HCT116 (cell line): ENCODE measurements around the gene HARS2.

Source experiments
- CEBPB ChIP-seq: IDR thresholded peaks from 2 replicates; pipeline ENCODE4 v1.6.1; 2012; ENCODE audit warnings: low read depth
- ELF1 ChIP-seq: IDR thresholded peaks from 2 replicates; pipeline ENCODE4 v1.6.1; 2012; ENCODE audit warnings: low read depth, borderline replicate concordance
- EZH2 ChIP-seq: fragments of 200-600 bp; sonication (generic); IDR thresholded peaks from 2 replicates; pipeline ENCODE4 v1.6.1; 2017; ENCODE audit warnings: antibody characterized with exemption, mixed run types
- EZH2phosphoT487 ChIP-seq: fragments of 200-600 bp; IDR thresholded peaks from 2 replicates; pipeline ENCODE4 v1.6.1; 2018; ENCODE audit warnings: antibody characterized with exemption, borderline replicate concordance
- RAD21 ChIP-seq: IDR thresholded peaks from 2 replicates; pipeline ENCODE4 v1.6.1; 2012; ENCODE audit warnings: low read depth, mild to moderate bottlenecking
- SRF ChIP-seq: IDR thresholded peaks from 2 replicates; pipeline ENCODE4 v1.6.1; 2012; ENCODE audit warnings: low read depth
- ZNF274 ChIP-seq: fragments of 200-500 bp; sonication (Bioruptor generic); IDR thresholded peaks from 2 replicates; pipeline ENCODE4 v1.6.1; 2014; ENCODE audit warnings: mild to moderate bottlenecking, low read depth, low read length, inconsistent platforms
- TF ChIP-seq, protein P1 (sequence below), 3 experiments: fragments of 200-600 bp in 1 of 3; sonication (generic) in 1 of 3; IDR thresholded peaks in 2 of 3; conservative IDR thresholded peaks in 1 of 3; 2 replicates each; pipeline ENCODE4 v1.5.1; 2012 to 2017; ENCODE audit warnings: low read depth in 2 of 3, low read length in 2 of 3, antibody characterized with exemption in 1 of 3, borderline replicate concordance in 1 of 3, control low read depth in 1 of 3, mild to moderate bottlenecking in 1 of 3, mixed read lengths in 1 of 3, mixed run types in 1 of 3, moderate library complexity in 1 of 3; ENCODE audit not compliant: insufficient read depth in 1 of 3
- TF ChIP-seq, protein P2 (sequence below): IDR thresholded peaks from 2 replicates; pipeline ENCODE4 v1.6.1; 2012; ENCODE audit warnings: low read depth

DNA sequence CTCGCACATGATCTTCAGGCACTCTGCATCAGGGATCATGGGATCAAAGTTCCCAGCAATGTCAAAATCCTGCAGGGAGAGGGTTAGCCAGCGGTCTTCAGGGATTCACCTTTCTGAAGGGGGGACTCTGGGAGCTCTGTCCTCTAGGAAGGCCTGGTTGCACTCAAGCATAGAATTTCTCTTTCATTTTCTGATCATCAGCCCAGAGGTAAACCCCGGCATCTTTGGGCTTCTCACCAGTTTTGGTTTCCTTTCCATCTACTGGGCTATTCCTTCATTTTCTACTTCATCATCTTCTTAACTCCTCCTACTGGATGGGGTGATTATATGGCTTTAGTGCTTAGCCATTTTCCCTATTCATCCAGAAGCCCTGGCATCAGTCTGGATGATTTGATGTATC lies 13.3 kb upstream of the HARS2 start:
- TF ChIP-seq, protein P1, sequence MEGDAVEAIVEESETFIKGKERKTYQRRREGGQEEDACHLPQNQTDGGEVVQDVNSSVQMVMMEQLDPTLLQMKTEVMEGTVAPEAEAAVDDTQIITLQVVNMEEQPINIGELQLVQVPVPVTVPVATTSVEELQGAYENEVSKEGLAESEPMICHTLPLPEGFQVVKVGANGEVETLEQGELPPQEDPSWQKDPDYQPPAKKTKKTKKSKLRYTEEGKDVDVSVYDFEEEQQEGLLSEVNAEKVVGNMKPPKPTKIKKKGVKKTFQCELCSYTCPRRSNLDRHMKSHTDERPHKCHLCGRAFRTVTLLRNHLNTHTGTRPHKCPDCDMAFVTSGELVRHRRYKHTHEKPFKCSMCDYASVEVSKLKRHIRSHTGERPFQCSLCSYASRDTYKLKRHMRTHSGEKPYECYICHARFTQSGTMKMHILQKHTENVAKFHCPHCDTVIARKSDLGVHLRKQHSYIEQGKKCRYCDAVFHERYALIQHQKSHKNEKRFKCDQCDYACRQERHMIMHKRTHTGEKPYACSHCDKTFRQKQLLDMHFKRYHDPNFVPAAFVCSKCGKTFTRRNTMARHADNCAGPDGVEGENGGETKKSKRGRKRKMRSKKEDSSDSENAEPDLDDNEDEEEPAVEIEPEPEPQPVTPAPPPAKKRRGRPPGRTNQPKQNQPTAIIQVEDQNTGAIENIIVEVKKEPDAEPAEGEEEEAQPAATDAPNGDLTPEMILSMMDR (IDR thresholded peaks at IDR 0.05 in 2 of 3, conservative IDR thresholded peaks at IDR 0.05 in 1 of 3; ENCODE audit: borderline replicate concordance in 1 of 3, insufficient read depth in 1 of 3, low read depth in 2 of 3, low read length in 2 of 3), result no peak
- no peak for TF ChIP-seq CEBPB
- no peak for TF ChIP-seq RAD21
- TF ChIP-seq, protein P2, sequence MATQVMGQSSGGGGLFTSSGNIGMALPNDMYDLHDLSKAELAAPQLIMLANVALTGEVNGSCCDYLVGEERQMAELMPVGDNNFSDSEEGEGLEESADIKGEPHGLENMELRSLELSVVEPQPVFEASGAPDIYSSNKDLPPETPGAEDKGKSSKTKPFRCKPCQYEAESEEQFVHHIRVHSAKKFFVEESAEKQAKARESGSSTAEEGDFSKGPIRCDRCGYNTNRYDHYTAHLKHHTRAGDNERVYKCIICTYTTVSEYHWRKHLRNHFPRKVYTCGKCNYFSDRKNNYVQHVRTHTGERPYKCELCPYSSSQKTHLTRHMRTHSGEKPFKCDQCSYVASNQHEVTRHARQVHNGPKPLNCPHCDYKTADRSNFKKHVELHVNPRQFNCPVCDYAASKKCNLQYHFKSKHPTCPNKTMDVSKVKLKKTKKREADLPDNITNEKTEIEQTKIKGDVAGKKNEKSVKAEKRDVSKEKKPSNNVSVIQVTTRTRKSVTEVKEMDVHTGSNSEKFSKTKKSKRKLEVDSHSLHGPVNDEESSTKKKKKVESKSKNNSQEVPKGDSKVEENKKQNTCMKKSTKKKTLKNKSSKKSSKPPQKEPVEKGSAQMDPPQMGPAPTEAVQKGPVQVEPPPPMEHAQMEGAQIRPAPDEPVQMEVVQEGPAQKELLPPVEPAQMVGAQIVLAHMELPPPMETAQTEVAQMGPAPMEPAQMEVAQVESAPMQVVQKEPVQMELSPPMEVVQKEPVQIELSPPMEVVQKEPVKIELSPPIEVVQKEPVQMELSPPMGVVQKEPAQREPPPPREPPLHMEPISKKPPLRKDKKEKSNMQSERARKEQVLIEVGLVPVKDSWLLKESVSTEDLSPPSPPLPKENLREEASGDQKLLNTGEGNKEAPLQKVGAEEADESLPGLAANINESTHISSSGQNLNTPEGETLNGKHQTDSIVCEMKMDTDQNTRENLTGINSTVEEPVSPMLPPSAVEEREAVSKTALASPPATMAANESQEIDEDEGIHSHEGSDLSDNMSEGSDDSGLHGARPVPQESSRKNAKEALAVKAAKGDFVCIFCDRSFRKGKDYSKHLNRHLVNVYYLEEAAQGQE, result no peak
- no peak for TF ChIP-seq ELF1
- no peak for TF ChIP-seq ZNF274
- TF ChIP-seq EZH2, result no peak
- TF ChIP-seq EZH2phosphoT487, result no peak
- TF ChIP-seq SRF, result no peak
